ENCODE results near the gene UBE2J2. TPM values are rescaled to one million over a fixed set of nuclear protein-coding genes. Genes with fewer than 3 reads are reported as not detected.

UBE2J2 gene
- total and polyA plus RNA-seq, 9 donors = 35.8 to 55.6 (median 41.2) TPM

DNA sequence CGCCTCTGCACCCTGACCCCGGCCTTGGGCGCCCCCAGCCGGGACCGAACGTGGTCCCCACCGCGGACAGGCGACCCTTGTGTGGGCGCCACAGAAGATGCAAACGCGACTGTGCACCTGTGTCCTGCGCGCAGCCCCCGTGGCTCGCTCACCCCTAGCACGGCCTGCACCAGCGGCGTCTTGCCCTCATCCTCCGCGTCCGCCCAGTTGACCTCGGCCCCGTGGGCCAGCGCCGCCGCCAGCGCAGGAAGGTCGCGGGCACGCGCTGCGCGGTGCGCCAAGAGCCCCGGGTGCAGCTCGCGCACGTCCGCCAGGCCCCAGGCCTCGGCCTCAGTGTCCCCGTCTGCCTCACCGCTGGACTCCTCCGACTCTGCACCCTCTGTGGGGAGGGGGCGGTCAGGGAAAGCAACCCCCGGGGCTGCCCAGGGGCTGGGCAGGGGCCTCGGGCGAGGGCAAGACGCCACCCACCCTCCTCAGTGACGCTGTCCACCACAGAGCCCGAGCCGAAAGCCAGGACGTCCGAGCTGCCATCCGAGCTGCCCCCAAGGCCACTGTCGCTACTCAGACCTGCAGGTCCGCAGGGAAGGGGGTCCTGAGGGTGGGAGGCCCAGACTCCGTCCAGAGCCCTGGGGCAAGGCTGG, 20.7 kb upstream of the UBE2J2 start:
- no peaks in the 10 kb centered on the region for H3K9me3 ChIP-seq
- no peaks in the 10 kb centered on the region for H3K27me3 ChIP-seq
- peak in 1 of 5 donors; percentile 37 for DNase-seq
- H3K27ac ChIP-seq = no peak overlapping the region
- no peaks in the 10 kb centered on the region for H3K36me3 ChIP-seq
- peaks cover 3% of the 10 kb centered on the region for H3K4me1 ChIP-seq (ENCODE audit: insufficient read depth)
- WGBS, 3 donors = 85 to 92% (median 89%) methylated on average over 25 to 58 of the region's 58 CpGs
- intact Hi-C loops (cut with DNase I) = loop anchor here in 3 of 4 donors (5.0 to 10.0 kb wide), 3 partner anchors 172 to 310 kb away; partner anchors contain the start of gene PERM1 (in 2 of the 3)
- no peak overlapping the region for H3K4me3 ChIP-seq
- TF ChIP-seq POLR2A (IDR thresholded peaks at IDR 0.05) (no peak), EP300 (IDR thresholded peaks at IDR 0.05) (no peak)
- TF ChIP-seq, protein P1, sequence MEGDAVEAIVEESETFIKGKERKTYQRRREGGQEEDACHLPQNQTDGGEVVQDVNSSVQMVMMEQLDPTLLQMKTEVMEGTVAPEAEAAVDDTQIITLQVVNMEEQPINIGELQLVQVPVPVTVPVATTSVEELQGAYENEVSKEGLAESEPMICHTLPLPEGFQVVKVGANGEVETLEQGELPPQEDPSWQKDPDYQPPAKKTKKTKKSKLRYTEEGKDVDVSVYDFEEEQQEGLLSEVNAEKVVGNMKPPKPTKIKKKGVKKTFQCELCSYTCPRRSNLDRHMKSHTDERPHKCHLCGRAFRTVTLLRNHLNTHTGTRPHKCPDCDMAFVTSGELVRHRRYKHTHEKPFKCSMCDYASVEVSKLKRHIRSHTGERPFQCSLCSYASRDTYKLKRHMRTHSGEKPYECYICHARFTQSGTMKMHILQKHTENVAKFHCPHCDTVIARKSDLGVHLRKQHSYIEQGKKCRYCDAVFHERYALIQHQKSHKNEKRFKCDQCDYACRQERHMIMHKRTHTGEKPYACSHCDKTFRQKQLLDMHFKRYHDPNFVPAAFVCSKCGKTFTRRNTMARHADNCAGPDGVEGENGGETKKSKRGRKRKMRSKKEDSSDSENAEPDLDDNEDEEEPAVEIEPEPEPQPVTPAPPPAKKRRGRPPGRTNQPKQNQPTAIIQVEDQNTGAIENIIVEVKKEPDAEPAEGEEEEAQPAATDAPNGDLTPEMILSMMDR (IDR thresholded peaks at IDR 0.05) = no peak

DNA sequence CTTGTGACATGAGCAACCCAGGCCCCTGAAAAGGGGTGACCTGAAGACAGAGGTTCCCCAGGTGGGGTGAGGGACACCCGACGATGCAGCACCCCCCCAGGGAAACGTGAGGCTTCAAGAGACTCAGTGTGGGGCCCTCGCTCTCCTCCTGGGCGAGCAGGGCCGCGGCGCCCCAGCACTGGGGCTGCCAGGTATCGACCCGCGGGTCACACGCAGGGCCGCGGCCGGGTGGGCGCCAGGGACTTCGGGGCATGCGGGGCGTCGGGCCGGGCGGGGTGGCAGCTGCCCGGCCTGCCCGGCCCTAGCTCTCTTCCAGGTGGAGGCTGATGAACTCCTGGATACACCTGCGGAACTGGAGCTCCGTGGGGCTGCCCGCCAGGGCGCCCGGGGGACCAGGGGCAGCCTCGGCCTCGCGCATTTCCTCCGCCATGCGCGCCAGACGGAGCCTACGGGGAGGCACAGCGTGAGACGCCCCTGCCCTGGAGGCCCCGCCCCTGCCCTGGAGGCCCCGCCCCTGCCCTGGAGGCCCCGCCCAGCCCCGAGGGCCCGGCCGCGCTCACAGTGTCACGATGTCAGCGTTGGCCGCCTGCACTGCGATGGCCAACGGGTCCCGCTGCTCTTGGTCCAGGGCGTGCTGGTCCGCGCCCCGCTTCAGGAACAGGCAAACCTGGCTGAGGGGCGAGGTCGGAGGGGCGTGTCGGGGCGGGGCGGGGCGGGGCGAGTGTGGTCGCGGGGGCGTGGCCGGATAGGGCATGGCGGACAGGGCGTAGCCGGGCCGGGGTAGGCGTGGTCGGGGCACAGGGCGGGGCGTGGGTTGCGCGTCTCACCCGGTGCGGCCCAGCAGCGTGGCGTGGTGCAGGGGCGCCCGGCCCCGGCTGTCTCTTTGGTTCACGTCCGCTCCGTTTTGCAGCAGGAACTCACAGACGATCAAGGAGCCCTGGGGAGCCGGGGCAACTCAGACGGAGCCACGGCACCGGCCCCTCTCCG, 19.9 kb upstream of the UBE2J2 start:
- H3K27ac ChIP-seq = no peak overlapping the region
- no peak for TF ChIP-seq EP300 (IDR thresholded peaks at IDR 0.05)
- TF ChIP-seq, protein P1 (IDR thresholded peaks at IDR 0.05) = no peak
- TF ChIP-seq POLR2A (IDR thresholded peaks at IDR 0.05) = no peak
- H3K9me3 ChIP-seq = no peaks in the 10 kb centered on the region
- WGBS, 3 donors = 73 to 79% (median 77%) methylated on average over 77 to 94 of the region's 94 CpGs
- no peaks in the 10 kb centered on the region for H3K27me3 ChIP-seq
- peak in 2 of 5 donors; percentile 31 to 40 for DNase-seq
- H3K4me3 ChIP-seq = no peak overlapping the region
- no peaks in the 10 kb centered on the region for H3K36me3 ChIP-seq
- peaks cover 3% of the 10 kb centered on the region for H3K4me1 ChIP-seq (ENCODE audit: insufficient read depth)
- intact Hi-C loops (cut with DNase I) = loop anchor here in 3 of 4 donors (5.0 to 10.0 kb wide), 3 partner anchors 171 to 309 kb away; partner anchors contain the start of gene PERM1 (in 2 of the 3)

DNA sequence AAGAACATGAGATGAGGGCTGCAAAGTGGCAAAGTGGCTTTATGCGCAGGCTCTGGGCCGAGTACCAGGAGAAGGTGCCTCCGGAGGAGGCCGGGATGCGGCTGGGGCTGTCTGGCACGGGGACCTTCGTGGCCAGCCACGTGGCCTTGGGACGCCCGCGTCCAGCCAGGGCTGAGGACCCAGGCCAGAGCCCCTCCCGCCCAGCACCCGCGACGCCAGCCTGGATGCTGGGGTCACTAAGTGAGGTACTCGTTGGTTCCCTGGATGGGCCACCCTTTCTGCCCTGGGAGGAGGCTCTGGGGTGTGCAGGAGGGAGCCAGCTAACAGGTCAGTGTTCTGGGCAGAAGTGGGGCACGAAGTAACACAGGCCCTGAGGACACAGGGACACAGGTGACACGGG, 19.2 kb upstream of the UBE2J2 start:
- no peaks in the 10 kb centered on the region for H3K9me3 ChIP-seq
- intact Hi-C loops (cut with DNase I) = loop anchor here in 3 of 4 donors (5.0 to 10.0 kb wide), 3 partner anchors 171 to 308 kb away; partner anchors contain the start of gene PERM1 (in 2 of the 3)
- no peak overlapping the region for H3K4me3 ChIP-seq
- H3K36me3 ChIP-seq = no peaks in the 10 kb centered on the region
- no peak for TF ChIP-seq POLR2A (IDR thresholded peaks at IDR 0.05)
- TF ChIP-seq EP300 (IDR thresholded peaks at IDR 0.05) = no peak
- peaks cover 3% of the 10 kb centered on the region for H3K4me1 ChIP-seq (ENCODE audit: insufficient read depth)
- 78 to 91% (median 85%) methylated on average over 12 to 18 of the region's 18 CpGs for WGBS, 3 donors
- H3K27me3 ChIP-seq = no peaks in the 10 kb centered on the region
- no peak overlapping the region for H3K27ac ChIP-seq
- peak in 2 of 5 donors; percentile 26 to 41 for DNase-seq

DNA sequence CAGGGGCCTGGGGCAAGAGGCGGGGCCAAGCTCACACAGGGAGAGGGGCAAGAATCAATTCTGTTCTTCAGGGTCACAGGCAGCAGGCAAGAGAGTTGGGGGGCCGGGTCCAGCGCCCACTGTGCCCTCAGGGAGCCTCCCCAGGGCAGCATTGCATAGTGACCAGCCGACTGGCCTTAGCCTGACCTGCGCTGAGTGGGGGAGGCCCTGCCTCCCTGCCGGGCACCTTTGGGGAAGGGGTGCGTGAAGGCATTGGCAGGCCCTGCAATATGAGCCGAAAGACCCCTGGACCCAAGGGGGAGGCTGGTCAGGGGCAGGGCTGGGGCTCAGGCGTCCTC, 18.8 kb upstream of the UBE2J2 start:
- Histone ChIP-seq H3K27ac (no peak overlapping the region), H3K36me3 (no peaks in the 10 kb centered on the region), H3K27me3 (no peaks in the 10 kb centered on the region), H3K4me1 (ENCODE audit: insufficient read depth) (peaks cover 3% of the 10 kb centered on the region), H3K9me3 (no peaks in the 10 kb centered on the region), H3K4me3 (no peak overlapping the region)
- intact Hi-C loops (cut with DNase I) = loop anchor here in 3 of 4 donors (5.0 to 10.0 kb wide), 3 partner anchors 170 to 308 kb away; partner anchors contain the start of gene PERM1 (in 2 of the 3)
- 81 to 90% (median 82%) methylated on average over 9 of the region's 9 CpGs for WGBS, 3 donors
- peak in 2 of 5 donors; percentile 30 to 41 for DNase-seq
- TF ChIP-seq POLR2A (IDR thresholded peaks at IDR 0.05) = no peak
- TF ChIP-seq EP300 (IDR thresholded peaks at IDR 0.05) = no peak
- TF ChIP-seq, protein P1 (IDR thresholded peaks at IDR 0.05) = no peak
